Cardiac muscle cell (in vitro differentiated cells and primary cell): Measurements from ENCODE around the gene KIF26B. TPM values are rescaled to one million over a fixed set of nuclear protein-coding genes. Genes with fewer than 3 reads are reported as not detected.

Source experiments
- DNase-seq, 2 donors: peaks; one replicate each; pipeline versions ENCODE4 v3.0.0 to v3.0.0-alpha.2; 2010 to 2017; ENCODE audit warnings: low read depth in 1 of 2, low spot score in 1 of 2
- H3K27ac ChIP-seq: fragments of 200-600 bp; sonication (generic); 2 replicates; pipeline ENCODE4 v1.5.1; 2016
- H3K27me3 ChIP-seq: fragments of 200-600 bp; sonication (generic); 2 replicates; pipeline ENCODE4 v1.6.0; 2016; ENCODE audit warnings: control low read depth
- H3K36me3 ChIP-seq: fragments of 200-600 bp; sonication (generic); 2 replicates; pipeline ENCODE4 v1.5.1; 2016; ENCODE audit warnings: control low read depth
- H3K4me1 ChIP-seq: fragments of 200-600 bp; sonication (generic); 2 replicates; pipeline ENCODE4 v1.8.1; 2017; ENCODE audit warnings: low read depth, mild to moderate bottlenecking, mixed run types
- H3K4me3 ChIP-seq: fragments of 200-600 bp; sonication (generic); 2 replicates; pipeline ENCODE4 v1.5.1; 2016; ENCODE audit warnings: mild to moderate bottlenecking
- H3K9me3 ChIP-seq: fragments of 200-600 bp; sonication (generic); 2 replicates; pipeline ENCODE4 v1.5.1; 2017; ENCODE audit warnings: low read depth, mild to moderate bottlenecking, control low read depth
- CTCF ChIP-seq: IDR thresholded peaks from 2 replicates; pipeline ENCODE4 v1.5.1; 2012; ENCODE audit warnings: low read depth, mild to moderate bottlenecking, low read length
- polyA plus RNA-seq: library from polyadenylated mRNA; unstranded; fragments of >200 nt; fragmentation: Nextera tagmentation; extraction: Ambion mirVana; gene quantifications from 2 replicates; pipeline ENCODE4 v1.2.1, GENCODE V29; 2016
- total RNA-seq: library from RNA; depleted of rRNA; stranded (reverse); fragments of >200 nt; gene quantifications from 2 replicates; pipeline ENCODE4 v1.2.3, GENCODE V29; 2016

The KIF26B gene
- total RNA-seq (141 and 177 TPM in 2 replicates), polyA plus RNA-seq (58.9 and 60.7 TPM in 2 replicates)

- peak within 1 kb of the TSS; percentile 86 for H3K4me3 ChIP-seq
- TF ChIP-seq CTCF = no peak
- H3K4me1 ChIP-seq = peaks cover 24% of the 10 kb centered on the region
- H3K9me3 ChIP-seq = no peaks in the 10 kb centered on the region
- peak within 1 kb of the TSS; percentile 92 for H3K27ac ChIP-seq
- H3K36me3 ChIP-seq = peaks cover 2% of the 10 kb centered on the region
- H3K27me3 ChIP-seq = no peaks in the 10 kb centered on the region
- DNase-seq = peak; percentile 77 to 89
Observed at GRCh38 chr1:245154429-245155271, at the start of gene KIF26B. Gene KIF26B (plus strand): TSS chr1:245154985. CDS start chr1:245155425, 440 bp downstream.

- Histone ChIP-seq H3K27me3 (no peaks in the 10 kb centered on the region), H3K4me3 (no peak overlapping the region), H3K36me3 (no peaks in the 10 kb centered on the region), H3K9me3 (no peaks in the 10 kb centered on the region), H3K4me1 (peaks cover 16% of the 10 kb centered on the region), H3K27ac (no peak overlapping the region)
- no peak for TF ChIP-seq CTCF
- no peak for DNase-seq
Observed at GRCh38 chr1:245105042-245105441, 49.7 kb upstream of the KIF26B start.

DNA sequence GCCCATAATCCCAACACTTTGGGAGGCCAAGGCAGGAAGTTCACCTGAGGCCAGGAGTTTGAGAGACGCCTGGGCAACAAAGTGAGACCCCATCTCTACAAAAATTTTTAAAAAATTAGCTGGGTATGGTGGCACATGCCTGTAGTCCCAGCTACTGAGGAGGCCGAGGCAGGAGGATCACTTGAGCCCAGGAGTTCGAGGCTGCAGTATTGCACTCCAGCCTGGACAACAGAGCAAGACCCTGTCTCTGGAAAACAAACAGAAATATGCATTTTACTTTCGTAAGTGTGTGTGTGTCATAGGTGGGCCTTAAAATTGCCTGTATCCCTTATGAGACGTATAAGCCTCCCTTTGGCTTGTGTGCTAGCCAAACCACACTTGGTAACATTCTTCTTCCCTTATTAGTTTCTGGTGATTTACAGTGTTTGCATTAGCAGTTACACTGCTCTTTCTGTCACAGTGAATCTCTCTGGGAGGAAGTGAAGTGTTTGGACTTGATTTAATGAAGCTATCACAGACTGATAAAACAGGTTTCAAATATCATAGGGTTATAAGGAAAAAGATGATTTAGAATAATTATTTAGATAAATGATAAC, 48.9 kb upstream of the KIF26B start:
- no peak for DNase-seq
- H3K4me1 ChIP-seq = peaks cover 16% of the 10 kb centered on the region
- TF ChIP-seq CTCF = no peak

GRCh38 chr1:245107776-245108114, 47.0 kb upstream of the KIF26B start:
- Histone ChIP-seq H3K4me1 (peaks cover 16% of the 10 kb centered on the region), H3K4me3 (no peak overlapping the region), H3K27me3 (no peaks in the 10 kb centered on the region), H3K9me3 (no peaks in the 10 kb centered on the region), H3K27ac (no peak overlapping the region), H3K36me3 (no peaks in the 10 kb centered on the region)
- no peak for TF ChIP-seq CTCF
- DNase-seq = no peak

More for the DNA sequence above, 48.9 kb upstream of the KIF26B start:
- Histone ChIP-seq H3K4me3 (no peak overlapping the region), H3K9me3 (no peaks in the 10 kb centered on the region), H3K27me3 (no peaks in the 10 kb centered on the region), H3K36me3 (no peaks in the 10 kb centered on the region), H3K27ac (no peak overlapping the region)

DNA sequence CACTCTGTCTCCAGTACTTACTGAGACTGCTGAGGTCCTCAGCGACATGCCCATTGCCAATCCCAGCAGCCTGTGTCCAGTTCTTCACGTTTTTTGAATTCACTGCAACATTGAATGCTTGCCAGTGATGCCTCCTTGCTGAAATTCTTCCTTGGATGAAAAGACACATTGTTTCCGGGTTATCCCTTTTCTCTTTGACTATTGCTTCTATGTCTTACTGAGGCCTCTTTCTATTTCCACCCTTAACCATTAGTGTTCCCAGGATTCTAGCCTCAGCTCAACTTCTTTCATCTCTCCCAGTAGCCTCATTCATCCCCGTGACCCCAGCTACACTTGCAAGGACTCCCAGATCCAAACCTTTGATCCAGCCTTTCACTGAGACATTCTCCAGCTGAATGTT, 46.5 kb upstream of the KIF26B start:
- no peak overlapping the region for H3K27ac ChIP-seq
- no peak overlapping the region for H3K4me3 ChIP-seq
- no peaks in the 10 kb centered on the region for H3K27me3 ChIP-seq
- no peaks in the 10 kb centered on the region for H3K36me3 ChIP-seq
- DNase-seq = no peak
- no peaks in the 10 kb centered on the region for H3K9me3 ChIP-seq
- peaks cover 16% of the 10 kb centered on the region for H3K4me1 ChIP-seq
- TF ChIP-seq CTCF = no peak
